MM.1S (cell line): ENCODE measurements around the gene TSPEAR.
"Not testable (repeated sequence)": the region's sequence is repeated elsewhere in the genome, so short reads cannot be mapped to it uniquely, and the experiment has no call there.

Experiments used
- DNase-seq: peaks from one replicate; pipeline ENCODE4 v3.0.0-alpha.2; 2015
- H2AFZ ChIP-seq: fragments of 300-600 bp; sonication (generic); 2 replicates; pipeline ENCODE4 v1.6.0; 2016; ENCODE audit warnings: antibody characterized with exemption, low read length
- H3F3A ChIP-seq: fragments of 300-600 bp; sonication (generic); 2 replicates; pipeline ENCODE4 v1.6.1; 2016; ENCODE audit warnings: mild to moderate bottlenecking, antibody characterized with exemption, low read length, moderate library complexity, mixed read lengths; ENCODE audit not compliant: insufficient read depth
- H3K27ac ChIP-seq: fragments of 300-600 bp; sonication (generic); 2 replicates; pipeline ENCODE4 v1.5.1; 2016; ENCODE audit warnings: mild to moderate bottlenecking, low read length
- H3K27me3 ChIP-seq: fragments of 300-600 bp; sonication (generic); replicated peaks from 2 replicates; pipeline ENCODE4 v1.6.0; 2016; ENCODE audit warnings: low read length; ENCODE audit not compliant: insufficient read depth
- H3K36me3 ChIP-seq: fragments of 300-600 bp; sonication (generic); replicated peaks from 2 replicates; pipeline ENCODE4 v1.6.1; 2016; ENCODE audit warnings: mild to moderate bottlenecking, low read length, mixed read lengths; ENCODE audit not compliant: insufficient read depth
- H3K4me1 ChIP-seq: fragments of 300-600 bp; sonication (generic); 2 replicates; pipeline ENCODE4 v1.6.1; 2016; ENCODE audit warnings: low read length, mixed read lengths
- H3K4me2 ChIP-seq: fragments of 300-600 bp; sonication (generic); 2 replicates; pipeline ENCODE4 v1.6.0; 2016; ENCODE audit warnings: low read depth, low read length
- H3K4me3 ChIP-seq: fragments of 300-600 bp; sonication (generic); 2 replicates; pipeline ENCODE4 v1.5.1; 2016; ENCODE audit warnings: low read length, mixed read lengths
- H3K79me2 ChIP-seq: fragments of 300-600 bp; sonication (generic); 2 replicates; pipeline ENCODE4 v1.6.1; 2016; ENCODE audit warnings: mixed run types, low read length, mixed read lengths
- H3K9ac ChIP-seq: fragments of 300-600 bp; sonication (generic); 2 replicates; pipeline ENCODE4 v1.6.1; 2016; ENCODE audit warnings: low read length, mixed read lengths
- H3K9me2 ChIP-seq: fragments of 300-600 bp; sonication (generic); replicated peaks from 2 replicates; pipeline ENCODE4 v1.6.1; 2016; ENCODE audit warnings: mild to moderate bottlenecking, low read length, mixed read lengths; ENCODE audit not compliant: insufficient read depth
- H3K9me3 ChIP-seq: fragments of 300-600 bp; sonication (generic); replicated peaks from 2 replicates; pipeline ENCODE4 v1.6.1; 2016; ENCODE audit warnings: mild to moderate bottlenecking, low read length, mixed read lengths; ENCODE audit not compliant: insufficient read depth
- H4K20me1 ChIP-seq: fragments of 300-600 bp; sonication (generic); 2 replicates; pipeline ENCODE4 v1.6.1; 2016; ENCODE audit warnings: mild to moderate bottlenecking, low read length, moderate library complexity, mixed read lengths; ENCODE audit not compliant: insufficient read depth
- EZH2 ChIP-seq: fragments of 300-600 bp; sonication (generic); optimal IDR thresholded peaks from 2 replicates; pipeline ENCODE3; 2017; ENCODE audit warnings: low read depth, mild to moderate bottlenecking, antibody characterized with exemption, low read length, mixed read lengths
- EZH2phosphoT487 ChIP-seq: fragments of 300-600 bp; sonication (generic); IDR thresholded peaks from 2 replicates; pipeline ENCODE4 v1.6.1; 2018; ENCODE audit warnings: antibody characterized with exemption, low read length
- TF ChIP-seq, protein P1 (sequence below): fragments of 300-600 bp; sonication (generic); IDR thresholded peaks from 2 replicates; pipeline ENCODE4 v1.5.1; 2016; ENCODE audit warnings: antibody characterized with exemption, low read length, mixed read lengths

Gene TSPEAR

DNA sequence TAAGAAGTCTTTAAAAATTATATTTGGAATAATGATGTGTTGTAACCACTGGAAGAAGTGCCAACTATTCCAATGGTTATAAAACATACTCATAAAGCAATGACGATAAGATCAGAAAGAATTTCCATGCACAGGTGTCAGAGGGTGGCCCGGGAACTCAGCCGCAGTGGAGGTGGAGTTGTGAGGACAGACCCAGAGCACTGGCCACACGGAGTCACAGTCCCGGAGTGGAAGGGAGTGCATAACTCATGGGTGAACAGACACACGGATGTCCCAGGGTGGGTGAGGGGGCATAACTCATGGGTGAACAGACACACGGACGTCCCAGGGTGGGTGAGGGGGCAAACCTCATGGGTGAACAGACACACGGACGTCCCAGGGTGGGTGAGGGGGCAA is 135.3 kb downstream of the TSPEAR start:
- Histone ChIP-seq H3K4me2 (no peak overlapping the region), H3K4me1 (no peaks in the 10 kb centered on the region), H3F3A (no peaks in the 10 kb centered on the region), H3K36me3 (no peaks in the 10 kb centered on the region), H3K9ac (no peak overlapping the region), H3K79me2 (no peaks in the 10 kb centered on the region), H3K4me3 (no peak overlapping the region), H3K27me3 (peaks cover 94% of the 10 kb centered on the region), H3K9me3 (no peaks in the 10 kb centered on the region), H2AFZ (no peak overlapping the region), H3K9me2 (no peaks in the 10 kb centered on the region), H4K20me1 (no peaks in the 10 kb centered on the region), H3K27ac (no peak overlapping the region)
- no peak for DNase-seq
- TF ChIP-seq EZH2 (no peak), EZH2phosphoT487 (no peak)
- TF ChIP-seq, protein P1, sequence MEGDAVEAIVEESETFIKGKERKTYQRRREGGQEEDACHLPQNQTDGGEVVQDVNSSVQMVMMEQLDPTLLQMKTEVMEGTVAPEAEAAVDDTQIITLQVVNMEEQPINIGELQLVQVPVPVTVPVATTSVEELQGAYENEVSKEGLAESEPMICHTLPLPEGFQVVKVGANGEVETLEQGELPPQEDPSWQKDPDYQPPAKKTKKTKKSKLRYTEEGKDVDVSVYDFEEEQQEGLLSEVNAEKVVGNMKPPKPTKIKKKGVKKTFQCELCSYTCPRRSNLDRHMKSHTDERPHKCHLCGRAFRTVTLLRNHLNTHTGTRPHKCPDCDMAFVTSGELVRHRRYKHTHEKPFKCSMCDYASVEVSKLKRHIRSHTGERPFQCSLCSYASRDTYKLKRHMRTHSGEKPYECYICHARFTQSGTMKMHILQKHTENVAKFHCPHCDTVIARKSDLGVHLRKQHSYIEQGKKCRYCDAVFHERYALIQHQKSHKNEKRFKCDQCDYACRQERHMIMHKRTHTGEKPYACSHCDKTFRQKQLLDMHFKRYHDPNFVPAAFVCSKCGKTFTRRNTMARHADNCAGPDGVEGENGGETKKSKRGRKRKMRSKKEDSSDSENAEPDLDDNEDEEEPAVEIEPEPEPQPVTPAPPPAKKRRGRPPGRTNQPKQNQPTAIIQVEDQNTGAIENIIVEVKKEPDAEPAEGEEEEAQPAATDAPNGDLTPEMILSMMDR, result no peak

DNA sequence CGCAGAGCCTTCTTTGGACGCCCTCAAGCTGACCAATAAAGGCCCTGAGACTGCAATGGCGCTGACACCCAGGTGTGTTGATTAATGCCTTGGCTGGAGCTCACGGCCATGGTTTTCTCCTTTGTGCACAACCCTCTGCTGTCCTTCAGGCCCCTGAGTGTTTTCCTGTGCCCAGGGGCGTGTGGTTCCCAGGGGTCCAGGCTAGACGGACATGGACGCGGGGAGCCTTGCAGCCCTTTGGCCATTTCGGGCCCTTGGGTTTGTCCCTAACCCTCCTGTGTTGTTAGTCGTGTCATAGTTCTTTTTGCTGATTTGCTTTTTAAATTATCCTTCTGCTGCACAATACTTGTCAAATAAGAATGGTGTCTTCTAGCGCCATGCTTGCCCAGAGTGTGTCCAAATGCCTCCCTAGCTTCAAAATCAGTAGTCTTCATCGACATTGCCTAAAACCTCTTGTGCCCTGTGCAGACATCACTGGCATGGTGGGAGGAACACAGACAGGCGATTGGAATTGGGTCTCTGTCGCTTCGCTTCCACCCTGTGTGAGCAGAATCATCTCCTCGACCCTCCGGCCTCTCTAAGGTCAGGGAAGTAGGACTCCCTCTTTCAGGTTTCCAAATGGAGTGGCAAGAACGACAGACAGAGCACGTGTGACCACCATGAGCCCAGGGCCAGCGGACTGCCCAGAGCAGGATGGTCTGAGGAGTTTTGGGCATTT is 135.9 kb downstream of the TSPEAR start:
- no peak overlapping the region for H3K4me2 ChIP-seq
- H4K20me1 ChIP-seq, result no peaks in the 10 kb centered on the region

GRCh38 chr21:44574457-44575306 is 136.7 kb downstream of the TSPEAR start:
- no peak overlapping the region for H3K9ac ChIP-seq
- H3K4me2 ChIP-seq, result no peak overlapping the region
- no peaks in the 10 kb centered on the region for H3K36me3 ChIP-seq
- no peak for DNase-seq
- no peaks in the 10 kb centered on the region for H3K79me2 ChIP-seq
- H3K9me2 ChIP-seq, result no peaks in the 10 kb centered on the region
- TF ChIP-seq, protein P1, result 0 out of 2 replicates have a peak, but pooled peaks have one; percentile 4
- TF ChIP-seq EZH2phosphoT487 (no peak), EZH2 (no peak)
- H3K27ac ChIP-seq, result no peak overlapping the region
- no peak overlapping the region for H3K4me3 ChIP-seq
- H4K20me1 ChIP-seq, result no peaks in the 10 kb centered on the region
- no peaks in the 10 kb centered on the region for H3K9me3 ChIP-seq
- no peaks in the 10 kb centered on the region for H3F3A ChIP-seq
- no peak overlapping the region for H2AFZ ChIP-seq
- peaks cover 94% of the 10 kb centered on the region for H3K27me3 ChIP-seq
- no peaks in the 10 kb centered on the region for H3K4me1 ChIP-seq

More for the DNA sequence above, 135.9 kb downstream of the TSPEAR start:
- Histone ChIP-seq H3K4me3 (no peak overlapping the region), H3K9me2 (no peaks in the 10 kb centered on the region), H3K9ac (no peak overlapping the region), H3K36me3 (no peaks in the 10 kb centered on the region), H3F3A (no peaks in the 10 kb centered on the region), H3K4me1 (no peaks in the 10 kb centered on the region), H3K27me3 (peaks cover 94% of the 10 kb centered on the region), H3K79me2 (no peaks in the 10 kb centered on the region), H3K27ac (no peak overlapping the region), H2AFZ (no peak overlapping the region), H3K9me3 (no peaks in the 10 kb centered on the region)
- TF ChIP-seq EZH2 (no peak), EZH2phosphoT487 (no peak)
- TF ChIP-seq, protein P1, result no peak
- no peak for DNase-seq

DNA sequence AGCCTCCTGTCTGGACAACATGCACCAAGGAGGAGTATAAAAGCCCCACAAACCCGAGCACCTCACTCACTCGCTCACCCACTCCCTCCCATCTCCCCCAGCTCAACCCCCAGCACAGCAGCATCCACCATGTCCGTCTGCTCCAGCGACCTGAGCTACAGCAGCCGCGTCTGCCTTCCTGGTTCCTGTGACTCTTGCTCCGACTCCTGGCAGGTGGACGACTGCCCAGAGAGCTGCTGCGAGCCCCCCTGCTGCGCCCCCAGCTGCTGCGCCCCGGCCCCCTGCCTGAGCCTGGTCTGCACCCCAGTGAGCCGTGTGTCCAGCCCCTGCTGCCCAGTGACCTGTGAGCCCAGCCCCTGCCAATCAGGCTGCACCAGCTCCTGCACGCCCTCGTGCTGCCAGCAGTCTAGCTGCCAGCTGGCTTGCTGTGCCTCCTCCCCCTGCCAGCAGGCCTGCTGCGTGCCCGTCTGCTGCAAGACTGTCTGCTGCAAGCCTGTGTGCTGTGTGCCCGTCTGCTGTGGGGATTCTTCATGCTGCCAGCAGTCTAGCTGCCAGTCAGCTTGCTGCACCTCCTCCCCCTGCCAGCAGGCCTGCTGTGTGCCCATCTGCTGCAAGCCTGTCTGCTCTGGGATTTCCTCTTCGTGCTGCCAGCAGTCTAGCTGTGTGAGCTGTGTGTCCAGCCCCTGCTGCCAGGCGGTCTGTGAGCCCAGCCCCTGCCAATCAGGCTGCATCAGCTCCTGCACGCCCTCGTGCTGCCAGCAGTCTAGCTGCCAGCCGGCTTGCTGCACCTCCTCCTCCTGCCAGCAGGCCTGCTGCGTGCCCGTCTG is 137.5 kb downstream of the TSPEAR start, which contains the start of gene KRTAP10-4:
KRTAP10-4 (plus strand) TSS at position 100 of the 827 bp plus-strand sequence; CDS start at position 130, 30 bp downstream.
- DNase-seq, H3K9me2 ChIP-seq, H3K9ac ChIP-seq, H3F3A ChIP-seq, H3K9me3 ChIP-seq, H3K4me3 ChIP-seq, H4K20me1 ChIP-seq, H3K4me1 ChIP-seq, H3K27ac ChIP-seq, H3K4me2 ChIP-seq, H3K36me3 ChIP-seq, H2AFZ ChIP-seq, H3K79me2 ChIP-seq: not testable (repeated sequence)
- peaks cover 94% of the 10 kb centered on the region for H3K27me3 ChIP-seq
